ENCODE results near the gene SLC25A21. TPM values are rescaled to one million over a fixed set of nuclear protein-coding genes. Genes with fewer than 3 reads are reported as not detected.

Gene SLC25A21
- total and polyA plus RNA-seq, 2 of the 13 experiments (the other 11 are each of a cell fraction or from before 2014, with no cell fraction given), result 1.9 to 2.9 TPM

- TF ChIP-seq, protein P1, sequence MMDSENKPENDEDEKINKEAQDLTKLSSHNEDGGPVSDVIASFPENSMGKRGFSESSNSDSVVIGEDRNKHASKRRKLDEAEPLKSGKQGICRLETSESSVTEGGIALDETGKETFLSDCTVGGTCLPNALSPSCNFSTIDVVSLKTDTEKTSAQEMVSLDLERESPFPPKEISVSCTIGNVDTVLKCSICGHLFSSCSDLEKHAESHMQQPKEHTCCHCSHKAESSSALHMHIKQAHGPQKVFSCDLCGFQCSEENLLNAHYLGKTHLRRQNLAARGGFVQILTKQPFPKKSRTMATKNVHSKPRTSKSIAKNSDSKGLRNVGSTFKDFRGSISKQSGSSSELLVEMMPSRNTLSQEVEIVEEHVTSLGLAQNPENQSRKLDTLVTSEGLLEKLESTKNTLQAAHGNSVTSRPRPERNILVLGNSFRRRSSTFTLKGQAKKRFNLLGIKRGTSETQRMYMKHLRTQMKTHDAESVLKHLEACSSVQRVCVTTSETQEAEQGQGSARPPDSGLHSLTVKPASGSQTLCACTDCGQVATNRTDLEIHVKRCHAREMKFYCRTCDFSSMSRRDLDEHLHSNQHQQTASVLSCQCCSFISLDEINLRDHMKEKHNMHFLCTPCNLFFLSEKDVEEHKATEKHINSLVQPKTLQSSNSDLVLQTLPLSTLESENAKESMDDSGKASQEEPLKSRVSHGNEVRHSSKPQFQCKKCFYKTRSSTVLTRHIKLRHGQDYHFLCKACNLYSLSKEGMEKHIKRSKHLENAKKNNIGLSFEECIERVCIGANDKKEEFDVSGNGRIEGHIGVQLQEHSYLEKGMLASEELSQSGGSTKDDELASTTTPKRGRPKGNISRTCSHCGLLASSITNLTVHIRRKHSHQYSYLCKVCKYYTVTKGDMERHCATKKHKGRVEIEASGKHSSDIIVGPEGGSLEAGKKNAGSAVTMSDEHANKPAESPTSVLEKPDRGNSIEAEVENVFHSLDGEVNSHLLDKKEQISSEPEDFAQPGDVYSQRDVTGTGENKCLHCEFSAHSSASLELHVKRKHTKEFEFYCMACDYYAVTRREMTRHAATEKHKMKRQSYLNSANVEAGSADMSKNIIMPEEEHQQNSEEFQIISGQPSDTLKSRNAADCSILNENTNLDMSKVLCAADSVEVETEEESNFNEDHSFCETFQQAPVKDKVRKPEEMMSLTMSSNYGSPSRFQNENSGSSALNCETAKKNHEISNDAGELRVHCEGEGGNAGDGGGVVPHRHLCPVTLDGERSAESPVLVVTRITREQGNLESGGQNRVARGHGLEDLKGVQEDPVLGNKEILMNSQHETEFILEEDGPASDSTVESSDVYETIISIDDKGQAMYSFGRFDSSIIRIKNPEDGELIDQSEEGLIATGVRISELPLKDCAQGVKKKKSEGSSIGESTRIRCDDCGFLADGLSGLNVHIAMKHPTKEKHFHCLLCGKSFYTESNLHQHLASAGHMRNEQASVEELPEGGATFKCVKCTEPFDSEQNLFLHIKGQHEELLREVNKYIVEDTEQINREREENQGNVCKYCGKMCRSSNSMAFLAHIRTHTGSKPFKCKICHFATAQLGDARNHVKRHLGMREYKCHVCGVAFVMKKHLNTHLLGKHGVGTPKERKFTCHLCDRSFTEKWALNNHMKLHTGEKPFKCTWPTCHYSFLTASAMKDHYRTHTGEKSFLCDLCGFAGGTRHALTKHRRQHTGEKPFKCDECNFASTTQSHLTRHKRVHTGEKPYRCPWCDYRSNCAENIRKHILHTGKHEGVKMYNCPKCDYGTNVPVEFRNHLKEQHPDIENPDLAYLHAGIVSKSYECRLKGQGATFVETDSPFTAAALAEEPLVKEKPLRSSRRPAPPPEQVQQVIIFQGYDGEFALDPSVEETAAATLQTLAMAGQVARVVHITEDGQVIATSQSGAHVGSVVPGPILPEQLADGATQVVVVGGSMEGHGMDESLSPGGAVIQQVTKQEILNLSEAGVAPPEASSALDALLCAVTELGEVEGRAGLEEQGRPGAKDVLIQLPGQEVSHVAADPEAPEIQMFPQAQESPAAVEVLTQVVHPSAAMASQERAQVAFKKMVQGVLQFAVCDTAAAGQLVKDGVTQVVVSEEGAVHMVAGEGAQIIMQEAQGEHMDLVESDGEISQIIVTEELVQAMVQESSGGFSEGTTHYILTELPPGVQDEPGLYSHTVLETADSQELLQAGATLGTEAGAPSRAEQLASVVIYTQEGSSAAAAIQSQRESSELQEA (CRISPR knock-in tag; IDR thresholded peaks at IDR 0.05; ENCODE audit: not compliant biosample characterization), result no peak
- TF ChIP-seq XBP1 (CRISPR knock-in tag; IDR thresholded peaks at IDR 0.05) (no peak), IKZF1 (IDR thresholded peaks at IDR 0.05) (no peak), PAWR (CRISPR knock-in tag; IDR thresholded peaks at IDR 0.05; ENCODE audit: borderline replicate concordance) (no peak), HDAC6 (IDR thresholded peaks at IDR 0.05; ENCODE audit: low read depth, low read length) (no peak)
- TF ChIP-seq, protein P2, sequence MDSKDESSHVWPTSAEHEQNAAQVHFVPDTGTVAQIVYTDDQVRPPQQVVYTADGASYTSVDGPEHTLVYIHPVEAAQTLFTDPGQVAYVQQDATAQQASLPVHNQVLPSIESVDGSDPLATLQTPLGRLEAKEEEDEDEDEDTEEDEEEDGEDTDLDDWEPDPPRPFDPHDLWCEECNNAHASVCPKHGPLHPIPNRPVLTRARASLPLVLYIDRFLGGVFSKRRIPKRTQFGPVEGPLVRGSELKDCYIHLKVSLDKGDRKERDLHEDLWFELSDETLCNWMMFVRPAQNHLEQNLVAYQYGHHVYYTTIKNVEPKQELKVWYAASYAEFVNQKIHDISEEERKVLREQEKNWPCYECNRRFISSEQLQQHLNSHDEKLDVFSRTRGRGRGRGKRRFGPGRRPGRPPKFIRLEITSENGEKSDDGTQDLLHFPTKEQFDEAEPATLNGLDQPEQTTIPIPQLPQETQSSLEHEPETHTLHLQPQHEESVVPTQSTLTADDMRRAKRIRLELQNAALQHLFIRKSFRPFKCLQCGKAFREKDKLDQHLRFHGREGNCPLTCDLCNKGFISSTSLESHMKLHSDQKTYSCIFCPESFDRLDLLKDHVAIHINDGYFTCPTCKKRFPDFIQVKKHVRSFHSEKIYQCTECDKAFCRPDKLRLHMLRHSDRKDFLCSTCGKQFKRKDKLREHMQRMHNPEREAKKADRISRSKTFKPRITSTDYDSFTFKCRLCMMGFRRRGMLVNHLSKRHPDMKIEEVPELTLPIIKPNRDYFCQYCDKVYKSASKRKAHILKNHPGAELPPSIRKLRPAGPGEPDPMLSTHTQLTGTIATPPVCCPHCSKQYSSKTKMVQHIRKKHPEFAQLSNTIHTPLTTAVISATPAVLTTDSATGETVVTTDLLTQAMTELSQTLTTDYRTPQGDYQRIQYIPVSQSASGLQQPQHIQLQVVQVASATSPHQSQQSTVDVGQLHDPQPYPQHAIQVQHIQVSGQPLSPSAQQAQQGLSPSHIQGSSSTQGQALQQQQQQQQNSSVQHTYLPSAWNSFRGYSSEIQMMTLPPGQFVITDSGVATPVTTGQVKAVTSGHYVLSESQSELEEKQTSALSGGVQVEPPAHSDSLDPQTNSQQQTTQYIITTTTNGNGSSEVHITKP (CRISPR knock-in tag; IDR thresholded peaks at IDR 0.05; ENCODE audit: low read depth), result no peak
- TF ChIP-seq, protein P3, sequence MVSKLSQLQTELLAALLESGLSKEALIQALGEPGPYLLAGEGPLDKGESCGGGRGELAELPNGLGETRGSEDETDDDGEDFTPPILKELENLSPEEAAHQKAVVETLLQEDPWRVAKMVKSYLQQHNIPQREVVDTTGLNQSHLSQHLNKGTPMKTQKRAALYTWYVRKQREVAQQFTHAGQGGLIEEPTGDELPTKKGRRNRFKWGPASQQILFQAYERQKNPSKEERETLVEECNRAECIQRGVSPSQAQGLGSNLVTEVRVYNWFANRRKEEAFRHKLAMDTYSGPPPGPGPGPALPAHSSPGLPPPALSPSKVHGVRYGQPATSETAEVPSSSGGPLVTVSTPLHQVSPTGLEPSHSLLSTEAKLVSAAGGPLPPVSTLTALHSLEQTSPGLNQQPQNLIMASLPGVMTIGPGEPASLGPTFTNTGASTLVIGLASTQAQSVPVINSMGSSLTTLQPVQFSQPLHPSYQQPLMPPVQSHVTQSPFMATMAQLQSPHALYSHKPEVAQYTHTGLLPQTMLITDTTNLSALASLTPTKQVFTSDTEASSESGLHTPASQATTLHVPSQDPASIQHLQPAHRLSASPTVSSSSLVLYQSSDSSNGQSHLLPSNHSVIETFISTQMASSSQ (IDR thresholded peaks at IDR 0.05; ENCODE audit: low read depth), result no peak
- TF ChIP-seq, protein P3 (CRISPR knock-in tag; IDR thresholded peaks at IDR 0.05; ENCODE audit: borderline replicate concordance), result no peak
Measured at GRCh38 chr14:36822685-36823084, 349.7 kb downstream of the SLC25A21 start (continued).
